GM23338 (cell line): ENCODE measurements around the gene PCDH1. TPM values are rescaled to one million over a fixed set of nuclear protein-coding genes. Genes with fewer than 3 reads are reported as not detected.

Experiments
- ATAC-seq: fragments of 200-7000 bp; cut with Tn5 transposase; 3 replicates; pipeline ENCODE4 v1.9.1; 2020
- DNase-seq: peaks from one replicate; pipeline ENCODE4 v3.0.0-alpha.2; 2015; ENCODE audit warnings: low spot score
- H2AFZ ChIP-seq: fragments of 200-600 bp; sonication (generic); 2 replicates; pipeline ENCODE4 v1.8.0; 2016; ENCODE audit warnings: antibody characterized with exemption, mild to moderate bottlenecking, moderate library complexity
- H3F3A ChIP-seq: fragments of 200-600 bp; sonication (generic); replicated peaks from 2 replicates; pipeline ENCODE4 v1.8.0; 2017; ENCODE audit warnings: antibody characterized with exemption, mixed run types, low read depth
- H3K27ac ChIP-seq: fragments of 200-600 bp; sonication (generic); 2 replicates; pipeline ENCODE4 v1.6.1; 2016; ENCODE audit warnings: low read depth
- H3K27me3 ChIP-seq: fragments of 200-600 bp; sonication (generic); 2 replicates; pipeline ENCODE4 v1.8.0; 2016; ENCODE audit warnings: mild to moderate bottlenecking, mixed run types, moderate library complexity; ENCODE audit not compliant: insufficient read depth
- H3K36me3 ChIP-seq: fragments of 200-600 bp; sonication (generic); 2 replicates; pipeline ENCODE4 v1.8.0; 2016; ENCODE audit warnings: mild to moderate bottlenecking; ENCODE audit not compliant: insufficient read depth
- H3K4me1 ChIP-seq: fragments of 200-600 bp; sonication (generic); 2 replicates; pipeline ENCODE4 v1.8.0; 2016; ENCODE audit warnings: mild to moderate bottlenecking, moderate library complexity; ENCODE audit not compliant: insufficient read depth
- H3K4me2 ChIP-seq: fragments of 200-600 bp; sonication (generic); 2 replicates; pipeline ENCODE4 v1.7.1; 2017; ENCODE audit warnings: mixed run types
- H3K4me3 ChIP-seq: fragments of 200-600 bp; sonication (generic); 2 replicates; pipeline ENCODE4 v1.6.1; 2016; ENCODE audit warnings: mixed run types
- H3K79me2 ChIP-seq: fragments of 200-600 bp; sonication (generic); replicated peaks from 2 replicates; pipeline ENCODE4 v1.8.0; 2017; ENCODE audit warnings: mild to moderate bottlenecking; ENCODE audit not compliant: insufficient read depth
- H3K9me2 ChIP-seq: fragments of 200-600 bp; sonication (generic); 2 replicates; pipeline ENCODE4 v1.8.0; 2017; ENCODE audit not compliant: insufficient read depth
- H4K20me1 ChIP-seq: fragments of 200-600 bp; sonication (generic); replicated peaks from 2 replicates; pipeline ENCODE4 v1.8.0; 2017; ENCODE audit warnings: mild to moderate bottlenecking; ENCODE audit not compliant: insufficient read depth
- H3K27ac Mint-ChIP-seq: 2 replicates; pipeline ENCODE4 v1.8.0; 2020; ENCODE audit warnings: inconsistent platforms, mild to moderate bottlenecking, moderate library complexity, mixed read lengths
- H3K27me3 Mint-ChIP-seq: 3 replicates; pipeline ENCODE4 v1.8.0; 2022; ENCODE audit warnings: low read depth, mild to moderate bottlenecking, moderate library complexity, mixed read lengths, inconsistent platforms; ENCODE audit not compliant: insufficient read depth, poor library complexity
- H3K36me3 Mint-ChIP-seq: 3 replicates; pipeline ENCODE4 v1.8.0; 2021; ENCODE audit warnings: low read depth, mild to moderate bottlenecking, inconsistent platforms, moderate library complexity, mixed read lengths
- H3K4me1 Mint-ChIP-seq: 3 replicates; pipeline ENCODE4 v1.8.0; 2020; ENCODE audit warnings: mild to moderate bottlenecking, inconsistent platforms, mixed read lengths
- H3K4me3 Mint-ChIP-seq: 3 replicates; pipeline ENCODE4 v1.8.0; 2021; ENCODE audit warnings: moderate library complexity, mild to moderate bottlenecking, inconsistent platforms, mixed read lengths
- H3K9me3 Mint-ChIP-seq: 3 replicates; pipeline ENCODE4 v1.8.0; 2020; ENCODE audit warnings: moderate library complexity, mild to moderate bottlenecking, inconsistent platforms, mixed read lengths
- CREB1 ChIP-seq: fragments of 250-450 bp; sonication (Bioruptor Pico); IDR thresholded peaks from 2 replicates; pipeline ENCODE4 v1.5.0; 2020; ENCODE audit warnings: low read depth, mild to moderate bottlenecking, moderate library complexity
- CTCF ChIP-seq, 2 experiments: fragments of 200-600 bp in 1 of 2; sonication (generic) in 1 of 2; conservative IDR thresholded peaks; 2 replicates each; pipeline versions ENCODE4 v1.5.1 to v1.6.1; 2016 to 2017; ENCODE audit warnings: antibody characterized with exemption in 2 of 2, low read depth in 2 of 2, mild to moderate bottlenecking in 2 of 2, moderate library complexity in 1 of 2
- JUNB ChIP-seq: IDR thresholded peaks from one replicate; pipeline ENCODE4 v1.6.1; 2016; ENCODE audit warnings: antibody characterized with exemption; ENCODE audit not compliant: unreplicated experiment
- NANOG ChIP-seq: IDR thresholded peaks from 2 replicates; pipeline ENCODE4 v1.6.1; 2016; ENCODE audit warnings: antibody characterized with exemption, borderline replicate concordance
- STAT1 ChIP-seq: IDR thresholded peaks from one replicate; pipeline ENCODE4 v1.6.1; 2016; ENCODE audit warnings: antibody characterized with exemption; ENCODE audit not compliant: unreplicated experiment
- ZNF114 ChIP-seq: fragments of 250-450 bp; sonication (Bioruptor Pico); IDR thresholded peaks from 2 replicates; pipeline ENCODE4 v1.5.0; 2020; ENCODE audit warnings: mild to moderate bottlenecking, moderate library complexity
- ZNF331 ChIP-seq: fragments of 250-450 bp; sonication (Bioruptor Pico); IDR thresholded peaks from 2 replicates; pipeline ENCODE4 v1.5.0; 2020; ENCODE audit warnings: low read depth, mild to moderate bottlenecking, moderate library complexity
- ZNF462 ChIP-seq: fragments of 250-450 bp; sonication (Bioruptor Pico); IDR thresholded peaks from 2 replicates; pipeline ENCODE4 v1.5.0; 2020; ENCODE audit warnings: mild to moderate bottlenecking, moderate library complexity
- polyA plus RNA-seq: library from polyadenylated mRNA; unstranded; fragments of >200 nt; fragmentation: Nextera tagmentation; extraction: Ambion mirVana; gene quantifications from 2 replicates; pipeline ENCODE4 v1.2.1, GENCODE V29; 2016
- total RNA-seq: library from RNA; depleted of rRNA; stranded (reverse); fragments of >200 nt; shearing (Covaris generic); gene quantifications from 2 replicates; pipeline ENCODE4 v1.2.3, GENCODE V29; 2014

The PCDH1 gene
- total and polyA plus RNA-seq, 2 experiments from 2014 or later = 26.2 to 183 TPM

GRCh38 chr5:141889282-141889871 lies 11.2 kb upstream of the PCDH1 start:
- no peak for ATAC-seq
- peaks cover 3% of the 10 kb centered on the region; the same call in 1 of the 3 replicates for H3K36me3 Mint-ChIP-seq
- no peak overlapping the region for H3K27ac Mint-ChIP-seq

More at GRCh38 chr5:141889282-141889871, 11.2 kb upstream of the PCDH1 start:
- no peak overlapping the region for H3K27ac ChIP-seq
- H3F3A ChIP-seq = peaks cover 3% of the 10 kb centered on the region; the same call in 1 of the 2 replicates
- Mint-ChIP-seq H3K4me1 (peaks cover 9% of the 10 kb centered on the region; the same call in 2 of the 3 replicates), H3K4me3 (no peak overlapping the region), H3K9me3 (no peaks in the 10 kb centered on the region; the same call in 2 of the 3 replicates), H3K27me3 (peaks cover 1% of the 10 kb centered on the region)
- no peaks in the 10 kb centered on the region for H4K20me1 ChIP-seq
- no peak for DNase-seq
- H3K4me1 ChIP-seq = 0 out of 2 replicates have a peak, but pooled peaks cover 3% of the 10 kb centered on the region
- no peaks in the 10 kb centered on the region for H3K79me2 ChIP-seq
- H3K27me3 ChIP-seq = no peaks in the 10 kb centered on the region
- H3K4me3 ChIP-seq = no peak overlapping the region
- TF ChIP-seq JUNB (no peak), NANOG (no peak), ZNF114 (CRISPR knock-in tag) (no peak), CTCF (conservative IDR thresholded peaks at IDR 0.05; ENCODE audit: low read depth in 2 of 2) (peak; percentile 41 to 61; a peak in 3 of 4 replicates), STAT1 (no peak), ZNF462 (CRISPR knock-in tag) (no peak), ZNF331 (CRISPR knock-in tag) (no peak), CREB1 (no peak)
- peak overlapping the region; percentile 57; the same call in 1 of the 2 replicates for H2AFZ ChIP-seq
- H3K4me2 ChIP-seq = no peak overlapping the region
- no peaks in the 10 kb centered on the region for H3K9me2 ChIP-seq
- no peaks in the 10 kb centered on the region for H3K36me3 ChIP-seq
